K562 (cell line): ENCODE data around the gene DNAJB7. TPM values are rescaled to one million over a fixed set of nuclear protein-coding genes. Genes with fewer than 3 reads are reported as not detected.

Experiments used
- TARDBP ChIP-seq: fragments of 450-650 bp; IDR thresholded peaks from 2 replicates; pipeline ENCODE4 v1.6.1; 2016
- ZBED1 ChIP-seq: IDR thresholded peaks from 2 replicates; pipeline ENCODE4 v1.6.1; 2014
- ZNF12 ChIP-seq: sonication (generic); formaldehyde crosslinking; IDR thresholded peaks from 2 replicates; pipeline ENCODE4 v1.4.0; 2020; ENCODE audit warnings: mild to moderate bottlenecking, missing genetic modification reagents
- ZNF407 ChIP-seq: fragments of 450-650 bp; IDR thresholded peaks from 2 replicates; pipeline ENCODE4 v1.6.1; 2016; ENCODE audit warnings: low read depth
- polyA plus RNA-seq, 8 experiments: library from polyadenylated mRNA; depleted of rRNA in 4 of 8; stranded (reverse) in 5 of 8; unstranded in 3 of 8; fragments of >200 nt; fragmentation: Nextera tagmentation in 2 of 8; fragmentation: Illumina TruSeq in 1 of 8; extraction: Ambion mirVana in 2 of 8; extraction: Trizol in 1 of 8; gene quantifications; 2 replicates each; pipeline versions ENCODE4 v1.2.1 to v1.2.3, GENCODE V29; 2011 to 2014; ENCODE audit warnings: inconsistent platforms in 1 of 8, missing spikeins in 1 of 8
- total RNA-seq, 7 experiments: library from RNA; depleted of rRNA in 6 of 7; stranded (reverse); fragments of >200 nt in 6 of 7; fragmentation: Illumina TruSeq in 2 of 7; extraction: Trizol in 2 of 7; gene quantifications; 2 replicates each; pipeline versions ENCODE4 v1.2.1 to v1.2.3, GENCODE V29; 2011 to 2021; ENCODE audit warnings: low replicate concordance in 1 of 7
- TF ChIP-seq, protein P1 (sequence below): fragments of 250-450 bp; sonication (Bioruptor Pico); IDR thresholded peaks from 2 replicates; pipeline ENCODE4 v1.4.0; 2020; ENCODE audit warnings: mild to moderate bottlenecking, moderate library complexity, borderline replicate concordance
- TF ChIP-seq, protein P2 (sequence below): fragments of 450-650 bp; IDR thresholded peaks from 2 replicates; pipeline ENCODE4 v1.7.0; 2016; ENCODE audit warnings: borderline replicate concordance

DNAJB7 gene
- total and polyA plus RNA-seq, 9 of the 15 experiments (the other 6 are each of a cell fraction or from before 2014, with no cell fraction given): 0.13 to 0.21 TPM; not detected in 7

- TF ChIP-seq, protein P1, sequence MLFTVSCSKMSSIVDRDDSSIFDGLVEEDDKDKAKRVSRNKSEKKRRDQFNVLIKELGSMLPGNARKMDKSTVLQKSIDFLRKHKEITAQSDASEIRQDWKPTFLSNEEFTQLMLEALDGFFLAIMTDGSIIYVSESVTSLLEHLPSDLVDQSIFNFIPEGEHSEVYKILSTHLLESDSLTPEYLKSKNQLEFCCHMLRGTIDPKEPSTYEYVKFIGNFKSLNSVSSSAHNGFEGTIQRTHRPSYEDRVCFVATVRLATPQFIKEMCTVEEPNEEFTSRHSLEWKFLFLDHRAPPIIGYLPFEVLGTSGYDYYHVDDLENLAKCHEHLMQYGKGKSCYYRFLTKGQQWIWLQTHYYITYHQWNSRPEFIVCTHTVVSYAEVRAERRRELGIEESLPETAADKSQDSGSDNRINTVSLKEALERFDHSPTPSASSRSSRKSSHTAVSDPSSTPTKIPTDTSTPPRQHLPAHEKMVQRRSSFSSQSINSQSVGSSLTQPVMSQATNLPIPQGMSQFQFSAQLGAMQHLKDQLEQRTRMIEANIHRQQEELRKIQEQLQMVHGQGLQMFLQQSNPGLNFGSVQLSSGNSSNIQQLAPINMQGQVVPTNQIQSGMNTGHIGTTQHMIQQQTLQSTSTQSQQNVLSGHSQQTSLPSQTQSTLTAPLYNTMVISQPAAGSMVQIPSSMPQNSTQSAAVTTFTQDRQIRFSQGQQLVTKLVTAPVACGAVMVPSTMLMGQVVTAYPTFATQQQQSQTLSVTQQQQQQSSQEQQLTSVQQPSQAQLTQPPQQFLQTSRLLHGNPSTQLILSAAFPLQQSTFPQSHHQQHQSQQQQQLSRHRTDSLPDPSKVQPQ (CRISPR knock-in tag): no peak
- TF ChIP-seq ZNF407: no peak
- no peak for TF ChIP-seq TARDBP
- no peak for TF ChIP-seq ZBED1
- TF ChIP-seq, protein P2, sequence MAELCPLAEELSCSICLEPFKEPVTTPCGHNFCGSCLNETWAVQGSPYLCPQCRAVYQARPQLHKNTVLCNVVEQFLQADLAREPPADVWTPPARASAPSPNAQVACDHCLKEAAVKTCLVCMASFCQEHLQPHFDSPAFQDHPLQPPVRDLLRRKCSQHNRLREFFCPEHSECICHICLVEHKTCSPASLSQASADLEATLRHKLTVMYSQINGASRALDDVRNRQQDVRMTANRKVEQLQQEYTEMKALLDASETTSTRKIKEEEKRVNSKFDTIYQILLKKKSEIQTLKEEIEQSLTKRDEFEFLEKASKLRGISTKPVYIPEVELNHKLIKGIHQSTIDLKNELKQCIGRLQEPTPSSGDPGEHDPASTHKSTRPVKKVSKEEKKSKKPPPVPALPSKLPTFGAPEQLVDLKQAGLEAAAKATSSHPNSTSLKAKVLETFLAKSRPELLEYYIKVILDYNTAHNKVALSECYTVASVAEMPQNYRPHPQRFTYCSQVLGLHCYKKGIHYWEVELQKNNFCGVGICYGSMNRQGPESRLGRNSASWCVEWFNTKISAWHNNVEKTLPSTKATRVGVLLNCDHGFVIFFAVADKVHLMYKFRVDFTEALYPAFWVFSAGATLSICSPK: no peak
- no peak for TF ChIP-seq ZNF12 (CRISPR knock-in tag)
Measured at GRCh38 chr22:40862537-40862936, 624 bp upstream of the DNAJB7 start (continued).
